Chondrocyte (in vitro differentiated cells): ENCODE results near the gene SLC8A3. TPM values are rescaled to one million over a fixed set of nuclear protein-coding genes. Genes with fewer than 3 reads are reported as not detected.
A peak's percentile ranks its signal among the peaks of the same experiment; 100 is the strongest.

Experiments used
- DNase-seq: peaks from one replicate; pipeline ENCODE4 v3.0.0; 2021; ENCODE audit warnings: mixed read lengths, low spot score
- H3K27ac Mint-ChIP-seq: one replicate; pipeline ENCODE4 v1.8.0; 2021; ENCODE audit warnings: mild to moderate bottlenecking, moderate library complexity, mixed read lengths; ENCODE audit not compliant: unreplicated experiment
- H3K27me3 Mint-ChIP-seq: 2 replicates; pipeline ENCODE4 v1.8.0; 2021; ENCODE audit warnings: low read depth, mixed read lengths
- H3K36me3 Mint-ChIP-seq: 2 replicates; pipeline ENCODE4 v1.8.0; 2021; ENCODE audit warnings: low read depth, mixed read lengths
- H3K4me1 Mint-ChIP-seq: 2 replicates; pipeline ENCODE4 v1.8.0; 2021; ENCODE audit warnings: low read depth, mild to moderate bottlenecking, mixed read lengths
- H3K4me3 Mint-ChIP-seq: one replicate; pipeline ENCODE4 v1.8.0; 2021; ENCODE audit warnings: mild to moderate bottlenecking, moderate library complexity, mixed read lengths; ENCODE audit not compliant: unreplicated experiment
- H3K9me3 Mint-ChIP-seq: 2 replicates; pipeline ENCODE4 v1.8.0; 2021; ENCODE audit warnings: low read depth, mixed read lengths
- total RNA-seq: library from RNA; stranded (reverse); gene quantifications from 3 replicates; pipeline ENCODE4 v1.2.1, GENCODE V29; 2021
- TF ChIP-seq, protein P1 (sequence below): fragments of 200-600 bp; sonication (generic); IDR thresholded peaks from 2 replicates; pipeline ENCODE4 v1.5.0; 2021; ENCODE audit warnings: antibody characterized with exemption, mild to moderate bottlenecking, moderate library complexity

The SLC8A3 gene
- total RNA-seq, 1 donor from 2014 or later: 0.12 TPM

DNA sequence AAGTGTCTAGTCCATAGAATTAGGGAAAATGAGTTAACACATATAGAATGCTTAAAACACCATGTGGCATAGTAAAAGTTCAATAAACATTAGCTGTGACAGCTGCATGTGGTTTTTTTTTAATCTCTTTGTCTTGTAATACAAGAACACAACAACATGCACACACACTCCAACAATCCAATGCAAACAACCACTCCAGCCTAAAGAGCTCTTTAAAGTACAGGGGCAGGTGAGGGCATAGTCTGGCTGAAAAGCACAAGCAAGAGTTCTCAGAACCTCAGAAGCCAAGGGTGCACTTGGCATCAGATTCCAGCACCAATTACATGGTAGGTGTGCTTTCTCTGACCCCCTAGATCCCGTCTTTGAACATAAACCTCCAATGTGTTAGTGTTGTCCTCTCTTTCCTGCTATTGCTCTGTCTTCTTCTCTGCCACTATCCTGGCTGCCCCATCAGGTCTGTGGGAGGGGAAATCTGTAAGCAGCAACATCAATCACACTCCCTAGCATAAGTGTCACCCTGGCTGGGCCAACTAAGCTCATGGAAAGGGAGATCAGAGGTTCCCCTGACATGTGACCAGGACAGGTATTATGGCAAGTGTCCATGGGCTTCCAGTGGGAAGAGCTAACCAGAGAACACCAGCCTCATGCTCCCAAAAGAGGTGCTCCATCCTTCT, 91.0 kb downstream of the SLC8A3 start:
- Mint-ChIP-seq H3K4me1 (no peaks in the 10 kb centered on the region), H3K27ac (no peak overlapping the region)

DNA sequence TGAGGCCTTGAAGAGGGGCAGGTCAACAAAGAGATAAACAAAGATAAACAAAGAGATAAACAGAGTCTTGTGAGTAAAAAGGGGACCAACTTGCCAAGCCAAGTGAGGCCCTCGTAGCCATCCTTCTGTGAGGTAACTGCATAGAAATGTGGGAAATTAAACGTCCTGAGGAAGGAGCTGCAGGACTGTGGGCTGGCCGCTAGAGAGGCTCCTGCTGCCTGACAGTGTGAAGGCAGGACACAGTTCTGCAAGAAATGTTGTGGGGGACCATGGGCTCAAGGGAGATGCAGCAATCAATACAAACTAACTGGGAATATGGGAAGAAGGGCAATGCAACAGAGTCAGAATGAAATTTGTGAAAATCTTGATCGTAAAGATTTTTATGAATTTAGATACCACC, 91.9 kb downstream of the SLC8A3 start:
- no peaks in the 10 kb centered on the region for H3K9me3 Mint-ChIP-seq
- H3K4me3 Mint-ChIP-seq: no peak overlapping the region
- no peak overlapping the region for H3K27ac Mint-ChIP-seq
- no peaks in the 10 kb centered on the region for H3K36me3 Mint-ChIP-seq
- TF ChIP-seq, protein P1, sequence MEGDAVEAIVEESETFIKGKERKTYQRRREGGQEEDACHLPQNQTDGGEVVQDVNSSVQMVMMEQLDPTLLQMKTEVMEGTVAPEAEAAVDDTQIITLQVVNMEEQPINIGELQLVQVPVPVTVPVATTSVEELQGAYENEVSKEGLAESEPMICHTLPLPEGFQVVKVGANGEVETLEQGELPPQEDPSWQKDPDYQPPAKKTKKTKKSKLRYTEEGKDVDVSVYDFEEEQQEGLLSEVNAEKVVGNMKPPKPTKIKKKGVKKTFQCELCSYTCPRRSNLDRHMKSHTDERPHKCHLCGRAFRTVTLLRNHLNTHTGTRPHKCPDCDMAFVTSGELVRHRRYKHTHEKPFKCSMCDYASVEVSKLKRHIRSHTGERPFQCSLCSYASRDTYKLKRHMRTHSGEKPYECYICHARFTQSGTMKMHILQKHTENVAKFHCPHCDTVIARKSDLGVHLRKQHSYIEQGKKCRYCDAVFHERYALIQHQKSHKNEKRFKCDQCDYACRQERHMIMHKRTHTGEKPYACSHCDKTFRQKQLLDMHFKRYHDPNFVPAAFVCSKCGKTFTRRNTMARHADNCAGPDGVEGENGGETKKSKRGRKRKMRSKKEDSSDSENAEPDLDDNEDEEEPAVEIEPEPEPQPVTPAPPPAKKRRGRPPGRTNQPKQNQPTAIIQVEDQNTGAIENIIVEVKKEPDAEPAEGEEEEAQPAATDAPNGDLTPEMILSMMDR: peak; percentile 32
- no peaks in the 10 kb centered on the region for H3K4me1 Mint-ChIP-seq
- no peak for DNase-seq
- peaks cover 9% of the 10 kb centered on the region for H3K27me3 Mint-ChIP-seq

More for the DNA sequence above, 91.0 kb downstream of the SLC8A3 start:
- TF ChIP-seq, protein P1: no peak
- Mint-ChIP-seq H3K27me3 (peaks cover 8% of the 10 kb centered on the region), H3K36me3 (no peaks in the 10 kb centered on the region), H3K4me3 (no peak overlapping the region), H3K9me3 (no peaks in the 10 kb centered on the region)
- no peak for DNase-seq

DNA sequence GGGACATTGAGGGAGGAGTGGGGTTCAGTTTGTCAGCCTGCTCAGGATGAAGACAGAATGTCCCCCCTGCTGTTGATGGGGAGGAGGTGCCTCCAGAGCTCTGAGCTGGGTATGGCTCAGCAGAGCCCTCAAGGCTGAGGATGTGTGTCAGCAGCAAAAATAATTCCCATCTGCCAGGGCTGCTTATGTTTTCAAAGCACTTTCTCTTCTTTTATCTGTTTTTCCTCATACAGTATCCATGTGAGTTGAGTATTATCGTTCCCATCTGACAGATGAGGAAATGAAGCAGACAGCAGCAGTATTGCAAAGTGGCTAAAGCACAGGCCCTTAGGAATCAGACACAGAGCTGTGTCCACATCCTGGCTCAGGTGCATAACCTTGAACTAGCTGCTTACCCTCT, 94.1 kb downstream of the SLC8A3 start:
- DNase-seq: no peak
- no peak overlapping the region for H3K4me3 Mint-ChIP-seq
- no peaks in the 10 kb centered on the region for H3K9me3 Mint-ChIP-seq
- H3K4me1 Mint-ChIP-seq: no peaks in the 10 kb centered on the region
- no peaks in the 10 kb centered on the region for H3K36me3 Mint-ChIP-seq
- TF ChIP-seq, protein P1: no peak
- H3K27me3 Mint-ChIP-seq: peaks cover 14% of the 10 kb centered on the region
- H3K27ac Mint-ChIP-seq: no peak overlapping the region

DNA sequence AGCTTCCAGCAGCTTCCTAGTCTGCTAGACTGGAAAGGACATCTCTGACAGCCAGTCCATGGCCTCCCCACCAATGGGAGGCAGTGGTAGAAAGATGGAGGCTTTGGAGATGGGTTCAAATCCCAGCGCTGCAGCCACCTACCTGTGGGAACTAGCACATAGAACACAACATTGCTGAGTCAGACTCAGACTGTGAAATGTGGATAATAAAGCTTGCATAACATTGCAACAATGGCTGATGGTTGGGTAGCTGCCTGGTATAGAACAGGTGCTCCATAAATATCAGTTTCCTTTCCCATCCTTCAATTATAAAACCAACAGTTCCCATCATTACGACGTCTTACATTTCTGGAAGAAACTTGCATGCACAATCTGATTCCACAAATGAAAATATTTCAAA, 94.6 kb downstream of the SLC8A3 start:
- TF ChIP-seq, protein P1: no peak
- Mint-ChIP-seq H3K4me3 (no peak overlapping the region), H3K27ac (no peak overlapping the region), H3K9me3 (no peaks in the 10 kb centered on the region), H3K4me1 (no peaks in the 10 kb centered on the region), H3K27me3 (peaks cover 14% of the 10 kb centered on the region), H3K36me3 (no peaks in the 10 kb centered on the region)
- no peak for DNase-seq

DNA sequence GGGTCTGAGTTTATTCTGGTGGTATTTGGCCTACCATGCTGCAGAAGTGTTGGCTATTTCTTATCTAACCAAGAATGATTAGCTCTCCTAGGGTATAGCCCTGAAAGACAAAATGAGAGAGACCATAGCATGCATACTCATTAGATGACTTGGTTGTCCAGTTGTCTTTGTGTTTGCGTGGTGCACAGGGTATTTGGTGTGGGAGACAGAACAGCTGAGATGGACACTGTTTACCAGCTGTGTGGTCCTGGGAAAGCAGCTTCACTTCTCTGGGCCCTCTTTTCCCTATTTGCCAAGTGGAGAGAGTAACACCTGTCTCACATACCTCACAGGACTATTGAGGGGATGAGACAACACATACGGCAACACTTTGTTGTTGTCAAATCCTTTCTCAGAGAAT, 95.6 kb downstream of the SLC8A3 start:
- H3K27me3 Mint-ChIP-seq: peaks cover 14% of the 10 kb centered on the region
- H3K4me1 Mint-ChIP-seq: no peaks in the 10 kb centered on the region
- H3K9me3 Mint-ChIP-seq: no peaks in the 10 kb centered on the region
- H3K27ac Mint-ChIP-seq: no peak overlapping the region
- no peak for DNase-seq
- TF ChIP-seq, protein P1: no peak
- no peaks in the 10 kb centered on the region for H3K36me3 Mint-ChIP-seq
- H3K4me3 Mint-ChIP-seq: no peak overlapping the region
